NT2/D1 (cell line): ENCODE data around the gene CAMK1G.

ENCODE experiments used
- DNase-seq: peaks from one replicate; pipeline ENCODE4 v3.0.0-alpha.2; 2011; ENCODE audit warnings: low read depth, low spot score
- H3K27me3 ChIP-seq: 2 replicates; pipeline ENCODE4 v1.6.0; 2011; ENCODE audit warnings: mild to moderate bottlenecking; ENCODE audit not compliant: insufficient read length, insufficient read depth
- H3K36me3 ChIP-seq: 2 replicates; pipeline ENCODE4 v1.6.1; 2011; ENCODE audit warnings: mild to moderate bottlenecking, low read length, mixed read lengths; ENCODE audit not compliant: insufficient read depth, insufficient read length
- H3K4me1 ChIP-seq: 2 replicates; pipeline ENCODE4 v1.5.1; 2011; ENCODE audit not compliant: insufficient read depth, insufficient read length
- H3K4me3 ChIP-seq: 2 replicates; pipeline ENCODE4 v1.5.1; 2011; ENCODE audit warnings: low read depth; ENCODE audit not compliant: insufficient read length
- H3K9ac ChIP-seq: 2 replicates; pipeline ENCODE4 v1.6.0; 2011; ENCODE audit warnings: low read depth; ENCODE audit not compliant: insufficient read length
- H3K9me3 ChIP-seq: 2 replicates; pipeline ENCODE4 v1.5.1; 2011; ENCODE audit warnings: mild to moderate bottlenecking, low read length; ENCODE audit not compliant: insufficient read depth
- SUZ12 ChIP-seq: IDR thresholded peaks from 2 replicates; pipeline ENCODE4 v1.6.1; 2011; ENCODE audit not compliant: insufficient read length, insufficient read depth; ENCODE audit errors: extremely low read depth
- YY1 ChIP-seq: IDR thresholded peaks from 2 replicates; pipeline ENCODE4 v1.6.1; 2011; ENCODE audit not compliant: insufficient read length, insufficient read depth
- ZNF274 ChIP-seq: IDR thresholded peaks from 2 replicates; pipeline ENCODE4 v1.6.1; 2011; ENCODE audit warnings: mild to moderate bottlenecking, low read depth, low read length

Gene CAMK1G

GRCh38 chr1:209554761-209555611 lies 28.5 kb upstream of the CAMK1G start:
- Histone ChIP-seq H3K4me3 (no peak overlapping the region), H3K9ac (no peak overlapping the region), H3K4me1 (peaks cover 4% of the 10 kb centered on the region), H3K27me3 (peaks cover 44% of the 10 kb centered on the region), H3K9me3 (no peaks in the 10 kb centered on the region), H3K36me3 (no peaks in the 10 kb centered on the region)
- no peak for TF ChIP-seq SUZ12
- no peak for DNase-seq

- Histone ChIP-seq H3K4me1 (peaks cover 4% of the 10 kb centered on the region), H3K27me3 (peaks cover 32% of the 10 kb centered on the region), H3K9me3 (no peaks in the 10 kb centered on the region), H3K9ac (no peak overlapping the region), H3K36me3 (no peaks in the 10 kb centered on the region), H3K4me3 (no peak overlapping the region)
- TF ChIP-seq YY1: no peak
- no peak for TF ChIP-seq ZNF274
- TF ChIP-seq SUZ12: no peak
- DNase-seq: peak; percentile 66
These were observed 27.3 kb upstream of the CAMK1G start for GRCh38 chr1:209556162-209556690.

DNA sequence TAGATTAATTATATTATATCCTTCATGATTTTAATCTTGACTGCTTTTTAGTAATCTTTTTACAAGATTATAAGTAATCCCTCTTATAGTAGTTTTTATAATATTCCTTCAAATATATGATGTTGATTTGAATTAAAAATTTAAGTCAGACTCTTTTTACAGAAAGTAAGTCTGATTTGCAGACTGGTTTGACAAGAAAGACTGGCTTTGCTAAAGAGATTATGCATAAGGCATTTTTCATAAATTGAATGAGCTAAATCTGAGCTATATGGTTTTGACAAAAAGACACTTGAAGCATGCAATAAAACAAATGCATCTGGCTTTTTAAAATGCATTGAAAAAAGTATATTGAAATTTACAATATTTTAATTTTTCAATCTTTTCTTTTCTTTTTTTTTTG lies 26.3 kb upstream of the CAMK1G start:
- TF ChIP-seq SUZ12: no peak
- no peak for TF ChIP-seq YY1
- TF ChIP-seq ZNF274: no peak
- Histone ChIP-seq H3K4me3 (no peak overlapping the region), H3K4me1 (peaks cover 4% of the 10 kb centered on the region), H3K9ac (no peak overlapping the region), H3K36me3 (no peaks in the 10 kb centered on the region), H3K27me3 (peaks cover 24% of the 10 kb centered on the region), H3K9me3 (no peaks in the 10 kb centered on the region)
- no peak for DNase-seq

GRCh38 chr1:209560529-209560928 lies 23.0 kb upstream of the CAMK1G start:
- no peak for DNase-seq
- no peak overlapping the region for H3K9ac ChIP-seq
- H3K36me3 ChIP-seq: no peaks in the 10 kb centered on the region
- H3K4me3 ChIP-seq: no peak overlapping the region
- peaks cover 7% of the 10 kb centered on the region for H3K27me3 ChIP-seq
- no peaks in the 10 kb centered on the region for H3K9me3 ChIP-seq
- no peaks in the 10 kb centered on the region for H3K4me1 ChIP-seq
- no peak for TF ChIP-seq SUZ12
- TF ChIP-seq YY1: no peak
- no peak for TF ChIP-seq ZNF274

DNA sequence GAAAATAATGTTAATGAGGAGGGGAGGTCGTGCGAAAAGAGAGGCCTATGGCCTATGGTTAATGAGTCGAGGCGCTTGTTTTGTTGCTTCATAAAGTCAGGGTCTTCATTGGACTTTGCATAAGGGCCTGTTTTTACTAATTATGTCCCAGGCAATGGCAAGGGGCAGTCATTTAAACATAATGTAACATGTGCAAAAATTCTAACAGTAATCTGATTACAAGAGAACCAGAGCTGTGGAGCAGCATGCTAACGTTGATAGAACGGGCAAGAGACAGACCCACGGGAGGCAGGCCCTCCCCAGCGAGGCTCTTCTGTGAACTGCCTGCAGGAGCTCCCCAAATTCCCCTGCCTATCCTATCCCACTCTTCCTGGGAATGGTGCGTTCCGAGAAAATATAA lies 22.6 kb upstream of the CAMK1G start:
- TF ChIP-seq YY1 (no peak), SUZ12 (no peak), ZNF274 (no peak)
- Histone ChIP-seq H3K4me3 (no peak overlapping the region), H3K9me3 (no peaks in the 10 kb centered on the region), H3K9ac (no peak overlapping the region), H3K27me3 (peaks cover 12% of the 10 kb centered on the region), H3K4me1 (no peaks in the 10 kb centered on the region), H3K36me3 (no peaks in the 10 kb centered on the region)
- no peak for DNase-seq

DNA sequence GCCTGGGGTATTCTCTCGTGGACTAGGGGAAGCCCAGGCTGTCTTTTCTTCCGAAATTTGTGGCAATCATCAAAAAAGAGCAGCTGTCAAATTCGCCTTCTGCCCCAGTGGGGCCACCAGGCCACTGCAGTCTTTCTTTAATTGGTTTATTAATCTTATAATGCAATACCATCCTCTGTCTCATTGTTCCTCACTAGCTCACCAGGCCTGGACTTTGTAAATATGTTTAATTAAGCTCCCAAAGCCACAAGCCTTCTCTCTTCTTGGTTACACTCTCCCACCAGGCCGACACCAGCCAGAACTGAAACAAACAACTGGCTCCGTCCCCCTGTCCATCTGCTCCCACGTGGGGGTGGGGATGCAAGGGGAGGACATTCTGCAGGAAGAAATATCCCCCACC lies 22.0 kb upstream of the CAMK1G start:
- H3K9me3 ChIP-seq: no peaks in the 10 kb centered on the region
- no peak for TF ChIP-seq YY1
- no peak for TF ChIP-seq SUZ12
- no peak for TF ChIP-seq ZNF274
- H3K27me3 ChIP-seq: peaks cover 12% of the 10 kb centered on the region
- H3K4me3 ChIP-seq: no peak overlapping the region
- H3K9ac ChIP-seq: no peak overlapping the region
- no peak for DNase-seq
- H3K36me3 ChIP-seq: no peaks in the 10 kb centered on the region
- no peaks in the 10 kb centered on the region for H3K4me1 ChIP-seq

GRCh38 chr1:209564849-209565248 lies 18.7 kb upstream of the CAMK1G start:
- DNase-seq: no peak
- TF ChIP-seq YY1 (no peak), SUZ12 (no peak), ZNF274 (no peak)

More at GRCh38 chr1:209564849-209565248, 18.7 kb upstream of the CAMK1G start:
- H3K4me1 ChIP-seq: no peaks in the 10 kb centered on the region
- no peaks in the 10 kb centered on the region for H3K36me3 ChIP-seq
- no peak overlapping the region for H3K4me3 ChIP-seq
- no peak overlapping the region for H3K9ac ChIP-seq
- H3K9me3 ChIP-seq: no peaks in the 10 kb centered on the region
- peaks cover 12% of the 10 kb centered on the region for H3K27me3 ChIP-seq
